ENCODE measurements around the gene STPG2. TPM values are rescaled to one million over a fixed set of nuclear protein-coding genes. Genes with fewer than 3 reads are reported as not detected.

Gene STPG2
- total and polyA plus RNA-seq, 2 of the 8 experiments (the other 6 are each of a cell fraction or from before 2014, with no cell fraction given): 0.03 TPM; not detected in 1

DNA sequence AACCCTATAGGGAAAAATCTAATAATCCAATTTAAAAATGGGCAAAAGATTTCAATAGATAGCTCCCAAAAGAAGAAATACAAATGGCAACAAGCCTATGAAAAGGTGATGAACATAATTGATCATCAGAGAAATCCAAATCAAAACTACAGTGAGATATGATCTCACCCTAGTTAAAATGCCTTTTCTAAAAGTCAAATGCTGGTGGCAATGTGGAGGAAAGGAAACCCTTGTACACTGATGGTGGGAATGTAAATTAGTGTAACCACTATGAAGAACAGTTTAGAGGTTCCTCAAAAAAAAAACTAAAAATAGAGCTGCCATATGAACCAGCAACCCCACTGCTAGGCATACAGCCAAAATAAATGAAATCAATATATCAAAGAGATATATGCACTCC lies 44.5 kb downstream of the STPG2 start:
- no peak overlapping the region for H3K27ac ChIP-seq (ENCODE audit: low read depth, low read length)
- H3K79me1 ChIP-seq (ENCODE audit: low read depth, low read length): no peaks in the 10 kb centered on the region
- ChIA-PET POLR2A (ENCODE audit: partially characterized antibody) (no interaction called here), CTCF (ENCODE audit: partially characterized antibody) (no interaction called here)
- H3K4me2 ChIP-seq (ENCODE audit: insufficient read depth in 1 of 2, low read depth in 2 of 2, low read length in 2 of 2): no peak overlapping the region
- H2AK5ac ChIP-seq (ENCODE audit: low read depth, low read length): no peak overlapping the region
- no peaks in the 10 kb centered on the region for H4K20me1 ChIP-seq (replicated peaks in 1 of 2; ENCODE audit: control insufficient read depth in 1 of 2, insufficient read depth in 2 of 2, low read length in 2 of 2)
- no peak overlapping the region for H3K4ac ChIP-seq (replicated peaks; ENCODE audit: insufficient read length, low read depth, low read length)
- H3K9ac ChIP-seq (replicated peaks in 1 of 4; ENCODE audit: extremely low read depth in 1 of 4, low read depth in 3 of 4, low read length in 3 of 4): no peak overlapping the region
- H4K5ac ChIP-seq (ENCODE audit: insufficient read length, low read depth, low read length): no peak overlapping the region
- H2BK5ac ChIP-seq (ENCODE audit: low read depth, low read length): no peak overlapping the region
- H2AFZ ChIP-seq (ENCODE audit: low read length): no peak overlapping the region
- FAIRE-seq (no peak), DNase-seq (ENCODE audit: low read depth in 1 of 2, low spot score in 2 of 2) (no peak)
- H3K79me2 ChIP-seq (ENCODE audit: control insufficient read depth in 1 of 2, insufficient read depth in 2 of 2, low read length in 2 of 2): no peaks in the 10 kb centered on the region
- no peaks in the 10 kb centered on the region for H3K36me3 ChIP-seq (ENCODE audit: control insufficient read depth in 2 of 4, insufficient read depth in 4 of 4, low read length in 3 of 4)
- H3K56ac ChIP-seq (replicated peaks; ENCODE audit: insufficient read length, low read depth, low read length): no peak overlapping the region
- no peaks in the 10 kb centered on the region for H3K27me3 ChIP-seq (replicated peaks in 1 of 4; ENCODE audit: control insufficient read depth in 3 of 4, extremely low read depth in 1 of 4, insufficient read depth in 3 of 4, low read length in 3 of 4)
- H2BK12ac ChIP-seq (ENCODE audit: low read depth, low read length): no peak overlapping the region
- H3K4me1 ChIP-seq (replicated peaks in 1 of 4; ENCODE audit: control insufficient read depth in 3 of 4, insufficient read depth in 4 of 4, low read length in 3 of 4): no peaks in the 10 kb centered on the region
- H3K23me2 ChIP-seq (ENCODE audit: low read depth, low read length): no peaks in the 10 kb centered on the region
- H4K8ac ChIP-seq (ENCODE audit: extremely low read depth, insufficient read depth, low read length): no peak overlapping the region
- H4K91ac ChIP-seq (replicated peaks; ENCODE audit: insufficient read length, low read length): no peak overlapping the region
- no peaks in the 10 kb centered on the region for H3K9me3 ChIP-seq (ENCODE audit: insufficient read depth in 2 of 2, low read depth in 1 of 2, low read length in 1 of 2)
- H2BK120ac ChIP-seq (replicated peaks; ENCODE audit: low read depth, low read length): no peak overlapping the region
- H3K23ac ChIP-seq (ENCODE audit: insufficient read length): no peak overlapping the region
- no peak overlapping the region for H3K14ac ChIP-seq (ENCODE audit: insufficient read length)
- H3K4me3 ChIP-seq (ENCODE audit: extremely low read depth in 1 of 4, insufficient read depth in 2 of 4, low read depth in 3 of 4, low read length in 4 of 4): no peak overlapping the region
- no peak overlapping the region for H3K18ac ChIP-seq (ENCODE audit: extremely low read depth, low read length)
- H2BK20ac ChIP-seq (ENCODE audit: low read length): no peak overlapping the region
- no peak for TF ChIP-seq SIX5 (IDR thresholded peaks at IDR 0.05; ENCODE audit: low read depth, low read length)
- TF ChIP-seq CEBPB (IDR thresholded peaks at IDR 0.05; ENCODE audit: low read depth, low read length): no peak
- no peak overlapping the region for H2BK15ac ChIP-seq (ENCODE audit: low read length)

Measured in H1 (cell line).